Stomach smooth muscle (tissue), 2 donors: ENCODE data around the gene ELMO1.

ENCODE experiments used
- H3K27ac ChIP-seq: one replicate; pipeline ENCODE4 v1.7.0; 2013; ENCODE audit warnings: mild to moderate bottlenecking, low read length, inconsistent platforms
- H3K27me3 ChIP-seq, 2 donors: one replicate each; pipeline ENCODE4 v1.7.0; 2013; ENCODE audit warnings: low read length in 2 of 2; ENCODE audit not compliant: insufficient read depth in 2 of 2, control insufficient read depth in 1 of 2
- H3K36me3 ChIP-seq, 2 donors: one replicate each; pipeline ENCODE4 v1.7.0; 2013; ENCODE audit warnings: low read length in 2 of 2; ENCODE audit not compliant: control insufficient read depth in 2 of 2, insufficient read depth in 2 of 2
- H3K4me1 ChIP-seq: one replicate; pipeline ENCODE4 v1.7.0; 2013; ENCODE audit warnings: low read length; ENCODE audit not compliant: control insufficient read depth, insufficient read depth
- H3K4me3 ChIP-seq, 2 donors: one replicate each; pipeline ENCODE4 v1.7.0; 2013; ENCODE audit warnings: low read length in 2 of 2
- H3K9ac ChIP-seq, 2 donors: one replicate each; pipeline ENCODE4 v1.7.0; 2013; ENCODE audit warnings: low read length in 2 of 2, mild to moderate bottlenecking in 1 of 2
- H3K9me3 ChIP-seq, 2 donors: one replicate each; pipeline ENCODE4 v1.7.0; 2013; ENCODE audit warnings: low read length in 2 of 2; ENCODE audit not compliant: control insufficient read depth in 2 of 2
- donor health status: healthy.
- donor health status: Pancreatic carcinoma.

ELMO1 gene

DNA sequence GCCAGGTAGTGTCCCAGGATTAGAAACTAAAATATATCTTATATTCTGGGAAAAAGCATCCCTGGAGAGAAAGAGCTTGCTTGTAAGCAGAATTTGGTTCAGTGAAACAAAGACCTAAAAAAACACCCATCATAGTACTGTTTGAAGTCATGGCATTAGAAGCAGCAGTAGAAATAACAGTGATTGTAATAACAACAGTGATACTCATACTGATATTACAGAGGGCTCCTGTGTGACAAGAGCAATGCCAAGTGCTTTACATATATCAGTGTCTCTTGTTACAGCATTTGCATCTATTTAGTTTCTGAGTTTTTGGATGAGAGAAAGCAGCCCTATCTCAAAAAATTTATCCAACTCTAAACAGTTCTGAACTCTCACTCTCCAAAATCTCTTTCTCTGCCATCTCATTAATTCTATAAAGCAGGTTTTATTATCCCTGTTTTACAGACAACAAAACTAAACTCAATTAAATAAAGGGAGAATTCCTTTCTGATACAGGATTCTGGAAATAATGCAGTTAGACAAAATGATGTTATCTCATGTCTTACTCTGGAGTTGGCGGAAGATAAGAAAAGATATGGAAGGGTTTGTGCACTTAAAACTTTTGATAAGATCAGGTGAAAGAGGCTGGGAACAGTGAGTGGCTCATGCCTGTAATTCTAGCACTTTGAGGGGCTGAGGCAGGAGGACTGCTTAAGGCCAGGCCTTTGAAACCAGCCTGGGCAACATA, 577.9 kb downstream of the ELMO1 start:
- H3K27ac ChIP-seq, result no peak overlapping the region
- no peak overlapping the region for H3K9ac ChIP-seq
- H3K4me3 ChIP-seq, result no peak overlapping the region
- H3K4me1 ChIP-seq, result no peaks in the 10 kb centered on the region
- peaks cover 0 to 15% of the 10 kb centered on the region in 2 donors for H3K36me3 ChIP-seq
- H3K27me3 ChIP-seq, result no peaks in the 10 kb centered on the region
- no peaks in the 10 kb centered on the region for H3K9me3 ChIP-seq

DNA sequence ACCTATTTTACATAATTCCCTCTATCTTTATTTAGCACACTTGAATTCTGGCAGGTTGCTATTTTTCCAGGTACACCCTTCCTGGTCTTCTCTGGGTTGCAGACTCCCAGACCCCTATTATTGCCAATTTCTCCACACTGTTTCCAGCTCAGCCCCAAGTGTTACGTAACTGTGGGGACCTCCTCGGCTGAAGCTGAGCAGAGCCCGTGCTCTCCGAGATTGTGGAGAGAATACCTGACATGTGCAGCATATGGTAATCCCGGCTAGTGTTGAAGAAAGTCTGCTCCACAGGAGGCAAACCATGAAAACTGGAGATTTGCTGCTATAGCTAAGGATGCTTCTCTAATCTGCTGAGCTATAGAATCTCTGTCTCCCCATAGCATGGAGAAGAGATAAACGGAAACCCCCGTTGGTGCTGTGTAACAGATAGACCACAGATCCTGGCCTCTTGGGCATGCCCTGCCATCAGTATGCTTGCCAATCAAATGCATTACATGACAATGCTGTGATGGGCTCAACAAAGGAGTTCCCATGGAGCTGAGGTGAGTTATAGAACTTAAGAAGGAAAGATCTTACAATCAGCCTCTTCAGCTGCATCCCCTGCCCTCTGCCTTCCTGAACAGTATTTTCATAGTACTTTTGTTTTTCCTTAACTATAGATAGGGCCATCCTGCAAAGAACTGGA, 579.8 kb downstream of the ELMO1 start:
- H3K4me1 ChIP-seq, result no peaks in the 10 kb centered on the region
- no peaks in the 10 kb centered on the region for H3K27me3 ChIP-seq
- H3K9ac ChIP-seq, result no peak overlapping the region
- H3K36me3 ChIP-seq, result peaks cover 0 to 11% of the 10 kb centered on the region in 2 donors
- no peaks in the 10 kb centered on the region for H3K9me3 ChIP-seq
- no peak overlapping the region for H3K4me3 ChIP-seq
- no peak overlapping the region for H3K27ac ChIP-seq

DNA sequence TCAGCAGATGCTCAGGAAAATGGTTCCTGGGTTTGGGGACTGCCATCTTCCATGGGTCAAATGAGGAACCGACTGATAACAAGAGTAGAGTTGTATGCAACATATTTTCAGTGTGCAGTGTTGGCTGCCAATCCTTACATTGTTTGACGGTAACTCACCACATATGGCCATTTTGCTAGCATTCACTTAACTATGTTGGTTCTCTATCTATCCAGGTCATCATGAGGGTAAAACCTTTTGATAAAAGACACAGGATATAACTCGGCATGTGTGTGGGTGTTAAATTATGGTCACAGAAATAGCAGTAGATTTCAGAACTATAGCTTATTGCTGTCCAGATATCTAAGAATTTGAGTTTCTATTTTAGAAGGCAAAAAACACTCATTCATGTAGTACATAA, 583.6 kb downstream of the ELMO1 start:
- Histone ChIP-seq H3K27ac (no peak overlapping the region), H3K4me1 (no peaks in the 10 kb centered on the region), H3K36me3 (peaks cover 0 to 18% of the 10 kb centered on the region in 2 donors), H3K27me3 (no peaks in the 10 kb centered on the region), H3K9ac (no peak overlapping the region), H3K9me3 (no peaks in the 10 kb centered on the region), H3K4me3 (no peak overlapping the region)

DNA sequence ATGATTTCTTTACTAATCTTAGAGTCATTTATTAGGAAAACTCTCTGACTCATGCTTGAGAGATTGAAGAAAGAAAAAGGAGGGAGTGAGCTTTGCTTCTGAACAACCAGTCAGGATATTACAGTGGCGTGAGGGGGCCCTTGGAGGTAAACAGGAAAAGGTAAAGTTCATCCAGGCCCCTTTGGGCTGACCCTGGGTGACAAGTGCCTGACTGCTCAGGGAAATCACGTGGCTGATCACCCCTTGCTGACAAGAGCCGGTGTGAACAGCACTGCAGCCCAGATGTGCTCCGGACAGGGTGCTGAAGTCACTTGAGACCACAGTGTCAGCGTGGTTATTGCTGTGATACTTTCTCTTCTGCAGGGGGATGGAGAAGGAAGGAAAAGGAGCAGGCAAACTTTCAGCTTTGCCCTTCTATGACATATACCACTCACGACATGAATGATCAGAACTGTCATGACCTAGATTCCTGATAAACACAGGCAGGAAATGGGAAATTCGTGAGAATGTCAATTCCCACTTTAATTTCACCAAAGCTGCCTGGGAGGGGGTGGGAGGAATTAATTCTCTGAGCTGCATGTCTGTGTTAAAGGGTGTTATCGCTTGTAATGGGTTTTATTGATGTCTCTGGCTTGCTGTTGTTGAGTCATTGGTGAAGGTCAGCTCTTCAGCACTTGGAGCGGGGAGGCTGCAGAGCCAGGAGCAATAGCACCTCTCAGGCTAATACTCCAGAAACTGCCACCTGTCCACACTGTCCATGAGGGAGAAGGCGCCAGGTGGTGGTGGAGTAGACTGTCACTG, 584.6 kb downstream of the ELMO1 start:
- no peaks in the 10 kb centered on the region for H3K27me3 ChIP-seq
- no peak overlapping the region for H3K9ac ChIP-seq
- H3K36me3 ChIP-seq, result peaks cover 0 to 15% of the 10 kb centered on the region in 2 donors
- no peaks in the 10 kb centered on the region for H3K9me3 ChIP-seq
- no peaks in the 10 kb centered on the region for H3K4me1 ChIP-seq
- no peak overlapping the region for H3K27ac ChIP-seq
- H3K4me3 ChIP-seq, result no peak overlapping the region

DNA sequence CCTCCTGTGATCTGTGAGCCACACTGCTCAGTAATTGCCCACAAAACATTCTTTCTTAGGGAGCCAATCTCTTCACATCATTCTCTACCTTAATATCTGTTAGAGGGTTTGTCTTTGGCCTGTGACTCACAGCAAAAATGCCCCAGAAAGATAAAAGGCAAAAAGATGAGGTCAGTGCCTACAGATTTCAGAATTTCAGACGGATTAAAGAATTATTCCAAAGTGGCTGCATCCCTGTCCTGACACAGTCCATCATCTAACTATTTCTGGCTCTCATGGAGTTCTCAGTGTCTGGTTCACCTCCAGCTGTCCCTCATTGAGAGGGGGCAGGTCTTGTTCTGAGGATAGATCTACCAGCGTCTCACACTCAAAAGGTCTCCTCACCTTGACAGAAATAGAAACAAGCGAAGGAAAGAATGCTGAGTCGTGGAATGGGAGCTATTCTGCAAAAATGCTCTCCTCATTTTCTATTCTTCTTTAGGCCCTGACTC, 585.8 kb downstream of the ELMO1 start:
- Histone ChIP-seq H3K27me3 (no peaks in the 10 kb centered on the region), H3K4me3 (no peak overlapping the region), H3K27ac (no peak overlapping the region), H3K9ac (no peak overlapping the region), H3K36me3 (peaks cover 0 to 12% of the 10 kb centered on the region in 2 donors), H3K4me1 (no peaks in the 10 kb centered on the region), H3K9me3 (no peaks in the 10 kb centered on the region)

DNA sequence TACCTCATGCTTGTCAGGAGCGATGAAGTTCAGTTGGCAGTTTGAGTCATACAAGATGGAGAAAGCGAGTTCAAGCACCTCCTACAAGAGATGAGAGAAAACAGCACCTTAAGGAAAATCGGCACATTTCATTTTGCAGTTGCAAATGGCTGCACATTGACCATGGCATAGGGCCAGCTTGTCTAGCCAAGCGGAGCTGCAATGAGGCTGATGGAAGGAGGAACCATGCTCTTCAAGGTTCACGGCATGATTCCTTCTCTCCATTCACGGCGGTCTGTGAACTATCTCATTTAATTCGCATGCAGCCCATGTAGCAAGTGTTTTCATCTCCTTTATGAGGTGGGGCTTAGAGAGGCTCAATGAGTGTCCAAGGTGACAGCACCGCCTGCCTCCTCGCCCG, 587.0 kb downstream of the ELMO1 start:
- Histone ChIP-seq H3K36me3 (peaks cover 0 to 15% of the 10 kb centered on the region in 2 donors), H3K4me3 (no peak overlapping the region), H3K27me3 (no peaks in the 10 kb centered on the region), H3K27ac (no peak overlapping the region), H3K9me3 (no peaks in the 10 kb centered on the region), H3K4me1 (no peaks in the 10 kb centered on the region), H3K9ac (no peak overlapping the region)

DNA sequence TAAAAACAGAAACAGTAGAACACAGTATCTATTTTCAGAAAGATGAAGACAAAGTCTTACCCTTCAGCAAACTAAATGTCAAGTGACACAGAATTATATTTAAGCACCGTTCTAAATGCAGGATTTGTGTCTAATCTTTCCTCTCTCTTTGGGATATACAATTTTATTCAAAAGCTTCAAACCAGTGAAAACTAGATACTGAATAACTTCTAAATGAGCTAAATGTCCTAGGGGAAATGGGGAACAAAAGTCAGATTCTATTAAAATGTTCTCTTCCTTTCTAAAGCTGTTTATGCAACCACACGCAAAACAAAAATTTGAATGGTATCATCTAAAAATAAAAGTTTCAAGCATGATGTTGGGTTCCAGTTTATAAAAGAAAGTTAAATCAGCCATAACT, 588.0 kb downstream of the ELMO1 start:
- Histone ChIP-seq H3K27me3 (no peaks in the 10 kb centered on the region), H3K36me3 (peaks cover 0 to 19% of the 10 kb centered on the region in 2 donors), H3K27ac (no peak overlapping the region), H3K9me3 (no peaks in the 10 kb centered on the region), H3K9ac (no peak overlapping the region), H3K4me1 (no peaks in the 10 kb centered on the region), H3K4me3 (no peak overlapping the region)

DNA sequence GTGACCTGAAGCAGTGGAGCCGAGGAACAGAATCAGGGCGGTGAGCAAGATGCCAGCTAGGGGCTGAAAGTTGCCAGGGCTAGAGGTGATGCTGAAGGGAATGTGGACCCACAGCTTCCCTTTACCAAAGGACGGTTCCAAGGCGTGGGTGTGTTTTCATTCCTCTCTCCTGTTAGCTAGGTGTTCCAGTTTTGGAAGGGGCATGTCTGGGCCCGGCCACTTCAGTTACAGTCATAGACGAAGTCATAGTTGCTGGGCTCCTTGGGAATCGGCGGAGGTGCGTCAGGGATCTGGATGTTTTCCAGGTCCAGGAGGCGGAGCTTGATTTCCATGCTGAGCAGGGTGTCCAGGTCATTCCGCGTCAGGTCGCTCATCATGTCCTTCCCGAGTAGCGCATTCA, 593.3 kb downstream of the ELMO1 start:
- Histone ChIP-seq H3K4me3 (no peak overlapping the region), H3K27me3 (no peaks in the 10 kb centered on the region), H3K9ac (no peak overlapping the region), H3K9me3 (no peaks in the 10 kb centered on the region), H3K27ac (no peak overlapping the region), H3K4me1 (no peaks in the 10 kb centered on the region), H3K36me3 (peaks cover 0 to 18% of the 10 kb centered on the region in 2 donors)

DNA sequence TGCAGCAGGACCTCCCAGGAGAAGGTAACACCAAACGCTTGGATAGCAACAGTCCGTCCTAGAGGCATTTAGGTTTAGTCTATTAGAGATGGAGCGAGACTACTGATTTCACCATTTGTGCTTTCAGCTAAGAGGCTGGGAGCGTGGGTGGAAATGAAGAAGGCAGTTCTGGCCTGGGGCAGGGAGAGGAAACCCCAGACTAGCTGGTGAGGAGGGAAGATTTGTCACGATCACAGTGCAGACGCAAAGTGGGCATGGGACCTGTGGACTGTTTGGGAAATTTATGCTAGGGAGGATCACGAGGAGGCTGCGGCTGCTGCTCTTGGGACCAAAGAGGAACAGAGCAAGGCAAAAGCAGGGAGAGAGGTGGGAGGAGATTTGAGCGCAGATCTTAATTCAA, 594.0 kb downstream of the ELMO1 start:
- Histone ChIP-seq H3K27me3 (no peaks in the 10 kb centered on the region), H3K27ac (no peak overlapping the region), H3K4me3 (no peak overlapping the region), H3K36me3 (peaks cover 0 to 18% of the 10 kb centered on the region in 2 donors), H3K9ac (no peak overlapping the region), H3K9me3 (no peaks in the 10 kb centered on the region), H3K4me1 (no peaks in the 10 kb centered on the region)

DNA sequence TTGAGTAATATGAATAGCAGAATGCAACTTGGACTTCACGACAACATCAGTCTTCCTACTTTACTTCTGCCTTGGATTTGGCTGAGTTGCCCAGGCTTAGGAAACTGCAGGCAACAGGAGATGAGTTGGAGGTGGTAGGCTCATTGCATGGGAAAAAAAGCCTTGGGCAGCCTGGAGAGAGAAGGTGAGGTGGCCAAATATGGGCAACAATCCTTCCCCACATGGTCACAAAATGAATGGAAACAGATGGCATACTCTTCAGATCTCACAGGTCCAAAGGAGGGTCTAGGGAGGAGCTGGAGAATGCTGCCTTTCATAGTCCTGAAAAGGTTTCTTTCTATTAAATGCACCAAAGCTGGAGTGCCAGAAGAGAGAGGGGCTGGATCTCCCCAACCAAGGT, 595.7 kb downstream of the ELMO1 start:
- Histone ChIP-seq H3K36me3 (peaks cover 0 to 18% of the 10 kb centered on the region in 2 donors), H3K27me3 (no peaks in the 10 kb centered on the region), H3K9me3 (peaks cover 0 to 6% of the 10 kb centered on the region in 2 donors), H3K27ac (no peak overlapping the region), H3K9ac (no peak overlapping the region), H3K4me1 (no peaks in the 10 kb centered on the region), H3K4me3 (no peak overlapping the region)
